OCI-LY1 (cell line): ENCODE results near the gene CLEC18B.
"Not testable (repeated sequence)": the region's sequence is repeated elsewhere in the genome, so short reads cannot be mapped to it uniquely, and the experiment has no call there.

Experiments used
- H2AFZ ChIP-seq: fragments of 200-600 bp; sonication (generic), shearing (Covaris generic); 2 replicates; pipeline ENCODE4 v1.6.0; 2014; ENCODE audit warnings: antibody characterized with exemption, mild to moderate bottlenecking, low read length
- H3F3A ChIP-seq: fragments of 200-600 bp; sonication (generic), shearing (Covaris generic); 2 replicates; pipeline ENCODE4 v1.6.0; 2014; ENCODE audit warnings: mild to moderate bottlenecking, antibody characterized with exemption, low read length, moderate library complexity; ENCODE audit not compliant: insufficient read depth
- H3K27ac ChIP-seq: fragments of 200-600 bp; sonication (generic); 2 replicates; pipeline ENCODE4 v1.5.1; 2014; ENCODE audit warnings: low read length, mixed run types, mild to moderate bottlenecking, low read depth; ENCODE audit not compliant: poor library complexity, severe bottlenecking
- H3K27me3 ChIP-seq: fragments of 200-600 bp; sonication (generic); 2 replicates; pipeline ENCODE4 v1.6.0; 2014; ENCODE audit warnings: antibody characterized with exemption, mild to moderate bottlenecking, low read length, moderate library complexity; ENCODE audit not compliant: insufficient read depth
- H3K36me3 ChIP-seq: fragments of 200-600 bp; sonication (generic); 2 replicates; pipeline ENCODE4 v1.6.1; 2014; ENCODE audit warnings: mild to moderate bottlenecking, antibody characterized with exemption, low read length, moderate library complexity, mixed read lengths; ENCODE audit not compliant: insufficient read depth
- H3K4me1 ChIP-seq: fragments of 200-600 bp; sonication (generic); 2 replicates; pipeline ENCODE4 v1.5.1; 2014; ENCODE audit warnings: mild to moderate bottlenecking, low read length, moderate library complexity; ENCODE audit not compliant: insufficient read depth, severe bottlenecking
- H3K4me2 ChIP-seq: fragments of 200-600 bp; sonication (generic), shearing (Covaris generic); 2 replicates; pipeline ENCODE4 v1.6.1; 2014; ENCODE audit warnings: low read length
- H3K4me3 ChIP-seq: fragments of 200-600 bp; sonication (generic); 2 replicates; pipeline ENCODE4 v1.5.1; 2014; ENCODE audit warnings: low read length, low read depth, mild to moderate bottlenecking, mixed read lengths; ENCODE audit not compliant: poor library complexity, severe bottlenecking
- H3K79me2 ChIP-seq: fragments of 200-600 bp; shearing (Covaris generic); 2 replicates; pipeline ENCODE4 v1.6.1; 2016; ENCODE audit warnings: mixed run types, low read length, mixed read lengths; ENCODE audit not compliant: insufficient read depth
- H3K9ac ChIP-seq: fragments of 200-600 bp; sonication (generic), shearing (Covaris generic); 2 replicates; pipeline ENCODE4 v1.6.1; 2014; ENCODE audit warnings: mild to moderate bottlenecking, low read length, mixed read lengths
- H3K9me2 ChIP-seq: fragments of 200-600 bp; sonication (generic), shearing (Covaris generic); 2 replicates; pipeline ENCODE4 v1.6.1; 2014; ENCODE audit warnings: low read depth, mild to moderate bottlenecking, low read length, mixed read lengths
- H3K9me3 ChIP-seq: fragments of 200-600 bp; shearing (Covaris generic); 2 replicates; pipeline ENCODE4 v1.6.1; 2014; ENCODE audit warnings: low read length, mixed read lengths
- H4K20me1 ChIP-seq: fragments of 200-600 bp; sonication (generic), shearing (Covaris generic); 2 replicates; pipeline ENCODE4 v1.6.0; 2016; ENCODE audit warnings: mild to moderate bottlenecking, low read length; ENCODE audit not compliant: insufficient read depth
- CTCF ChIP-seq: fragments of 200-600 bp; sonication (generic), shearing (Covaris generic); IDR thresholded peaks from 2 replicates; pipeline ENCODE4 v1.5.1; 2017; ENCODE audit warnings: mild to moderate bottlenecking, antibody characterized with exemption, low read length, moderate library complexity, mixed read lengths
- EZH2 ChIP-seq: fragments of 200-600 bp; sonication (generic), shearing (Covaris generic); IDR thresholded peaks from 2 replicates; pipeline ENCODE4 v1.8.0; 2017; ENCODE audit warnings: borderline replicate concordance, mixed run types, mild to moderate bottlenecking, antibody characterized with exemption, low read length, moderate library complexity, mixed read lengths

The CLEC18B gene

GRCh38 chr16:74447578-74447977, 26.3 kb upstream of the CLEC18B start:
- no peaks in the 10 kb centered on the region for H3K9me2 ChIP-seq
- H3K79me2 ChIP-seq: no peaks in the 10 kb centered on the region
- H3K4me3 ChIP-seq: no peak overlapping the region
- H3F3A ChIP-seq: no peaks in the 10 kb centered on the region
- H3K36me3 ChIP-seq: peaks cover 13% of the 10 kb centered on the region; the same call in 1 of the 2 replicates
- H3K9me3 ChIP-seq: no peaks in the 10 kb centered on the region
- no peak overlapping the region for H2AFZ ChIP-seq
- H3K4me2 ChIP-seq: no peak overlapping the region
- no peak overlapping the region for H3K27ac ChIP-seq
- peaks cover 3% of the 10 kb centered on the region for H3K4me1 ChIP-seq
- no peak for TF ChIP-seq EZH2
- no peak for TF ChIP-seq CTCF
- no peaks in the 10 kb centered on the region for H3K27me3 ChIP-seq
- H3K9ac ChIP-seq: no peak overlapping the region
- no peaks in the 10 kb centered on the region for H4K20me1 ChIP-seq

GRCh38 chr16:74446866-74447265, 25.6 kb upstream of the CLEC18B start:
- H3K27me3 ChIP-seq: no peaks in the 10 kb centered on the region
- no peak overlapping the region for H2AFZ ChIP-seq
- no peak overlapping the region for H3K27ac ChIP-seq
- no peak overlapping the region for H3K4me2 ChIP-seq
- no peaks in the 10 kb centered on the region for H4K20me1 ChIP-seq
- no peaks in the 10 kb centered on the region for H3F3A ChIP-seq
- no peaks in the 10 kb centered on the region for H3K9me3 ChIP-seq
- no peaks in the 10 kb centered on the region for H3K79me2 ChIP-seq
- TF ChIP-seq CTCF: no peak
- H3K4me1 ChIP-seq: no peaks in the 10 kb centered on the region
- no peak overlapping the region for H3K4me3 ChIP-seq
- no peak overlapping the region for H3K9ac ChIP-seq
- H3K36me3 ChIP-seq: peaks cover 7% of the 10 kb centered on the region; the same call in 1 of the 2 replicates
- no peaks in the 10 kb centered on the region for H3K9me2 ChIP-seq

GRCh38 chr16:74443624-74444346, 22.5 kb upstream of the CLEC18B start:
- H3K79me2 ChIP-seq, H3K9me2 ChIP-seq, H3K4me3 ChIP-seq, H3F3A ChIP-seq, H2AFZ ChIP-seq, H3K27ac ChIP-seq, H3K27me3 ChIP-seq, H3K4me1 ChIP-seq, H3K9ac ChIP-seq, H3K36me3 ChIP-seq, H3K9me3 ChIP-seq, H4K20me1 ChIP-seq, H3K4me2 ChIP-seq: not testable (repeated sequence)

- H4K20me1 ChIP-seq: no peaks in the 10 kb centered on the region
- TF ChIP-seq CTCF: no peak
- TF ChIP-seq EZH2: no peak
Observed at GRCh38 chr16:74439685-74440084, 18.4 kb upstream of the CLEC18B start.

More at GRCh38 chr16:74439685-74440084, 18.4 kb upstream of the CLEC18B start:
- no peak overlapping the region for H3K4me3 ChIP-seq
- no peaks in the 10 kb centered on the region for H3F3A ChIP-seq
- no peak overlapping the region for H3K4me2 ChIP-seq
- no peaks in the 10 kb centered on the region for H3K9me3 ChIP-seq
- 0 out of 2 replicates have a peak, but pooled peaks cover 5% of the 10 kb centered on the region for H3K36me3 ChIP-seq
- H3K4me1 ChIP-seq: no peaks in the 10 kb centered on the region
- no peaks in the 10 kb centered on the region for H3K27me3 ChIP-seq
- H3K27ac ChIP-seq: no peak overlapping the region
- no peaks in the 10 kb centered on the region for H3K9me2 ChIP-seq
- no peak overlapping the region for H2AFZ ChIP-seq
- H3K79me2 ChIP-seq: no peaks in the 10 kb centered on the region
- H3K9ac ChIP-seq: no peak overlapping the region
